D721Med (cell line): ENCODE measurements around the gene MTRFR.

Experiments used
- DNase-seq: peaks from one replicate; pipeline ENCODE4 v3.0.0; 2011; ENCODE audit warnings: low spot score; ENCODE audit not compliant: insufficient read length
- FAIRE-seq: peaks from 2 replicates; lab custom pipeline; 2011; peaks lifted over from hg19 to GRCh38; lab: Jason Lieb, UNC
- TF ChIP-seq, protein P1 (sequence below): IDR thresholded peaks from 2 replicates; pipeline ENCODE4 v1.5.1; 2012; ENCODE audit warnings: mild to moderate bottlenecking, control low read depth; ENCODE audit not compliant: insufficient read depth; ENCODE audit errors: missing control alignments

MTRFR gene

DNA sequence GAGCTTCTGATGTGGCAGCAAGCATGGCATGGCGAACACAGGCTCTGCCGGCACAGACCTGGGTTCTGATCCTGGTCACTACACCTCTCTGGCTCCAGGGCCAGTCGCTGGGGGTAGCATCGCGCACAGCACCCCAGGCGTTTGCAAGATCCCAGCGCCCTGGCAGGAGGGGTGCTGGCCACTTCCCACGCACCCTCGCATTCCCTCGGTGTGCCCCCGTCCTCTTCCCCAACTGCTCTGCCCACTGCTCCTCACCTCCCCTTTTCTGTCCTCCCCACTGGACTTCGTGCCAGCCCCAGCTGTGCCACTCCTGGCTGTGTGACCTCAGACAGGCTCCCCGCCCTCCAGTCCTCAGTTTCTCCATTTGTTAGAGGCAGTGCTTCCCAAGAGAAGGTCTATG lies 35.6 kb downstream of the MTRFR start:
- TF ChIP-seq, protein P1, sequence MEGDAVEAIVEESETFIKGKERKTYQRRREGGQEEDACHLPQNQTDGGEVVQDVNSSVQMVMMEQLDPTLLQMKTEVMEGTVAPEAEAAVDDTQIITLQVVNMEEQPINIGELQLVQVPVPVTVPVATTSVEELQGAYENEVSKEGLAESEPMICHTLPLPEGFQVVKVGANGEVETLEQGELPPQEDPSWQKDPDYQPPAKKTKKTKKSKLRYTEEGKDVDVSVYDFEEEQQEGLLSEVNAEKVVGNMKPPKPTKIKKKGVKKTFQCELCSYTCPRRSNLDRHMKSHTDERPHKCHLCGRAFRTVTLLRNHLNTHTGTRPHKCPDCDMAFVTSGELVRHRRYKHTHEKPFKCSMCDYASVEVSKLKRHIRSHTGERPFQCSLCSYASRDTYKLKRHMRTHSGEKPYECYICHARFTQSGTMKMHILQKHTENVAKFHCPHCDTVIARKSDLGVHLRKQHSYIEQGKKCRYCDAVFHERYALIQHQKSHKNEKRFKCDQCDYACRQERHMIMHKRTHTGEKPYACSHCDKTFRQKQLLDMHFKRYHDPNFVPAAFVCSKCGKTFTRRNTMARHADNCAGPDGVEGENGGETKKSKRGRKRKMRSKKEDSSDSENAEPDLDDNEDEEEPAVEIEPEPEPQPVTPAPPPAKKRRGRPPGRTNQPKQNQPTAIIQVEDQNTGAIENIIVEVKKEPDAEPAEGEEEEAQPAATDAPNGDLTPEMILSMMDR: no peak
- DNase-seq (no peak), FAIRE-seq (no peak)

DNA sequence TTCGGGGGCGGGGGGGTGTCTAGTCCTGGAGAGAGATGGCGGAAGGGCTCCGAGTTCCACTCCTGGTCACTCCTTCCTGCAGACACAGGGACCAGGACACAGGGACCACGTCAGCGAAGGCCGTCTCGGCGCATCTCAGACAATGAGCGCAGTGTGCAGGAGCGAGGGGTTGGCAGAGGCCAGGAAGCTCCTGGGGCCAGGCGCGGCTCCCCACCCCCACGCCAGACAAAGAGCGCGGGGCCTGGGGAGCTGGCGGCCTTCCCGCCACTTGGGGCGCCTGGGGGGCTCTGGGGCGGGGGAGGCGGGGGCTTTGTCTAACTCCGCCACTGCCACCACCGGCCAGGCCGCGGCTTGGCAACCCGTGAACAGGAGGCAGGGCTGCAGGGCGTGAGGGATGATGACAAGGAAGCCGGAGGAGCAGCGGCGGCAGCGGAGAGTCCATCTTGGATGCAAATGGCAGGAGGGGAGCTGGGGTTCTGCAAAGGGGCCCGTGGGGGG lies 36.2 kb downstream of the MTRFR start:
- TF ChIP-seq, protein P1: no peak
- FAIRE-seq (no peak), DNase-seq (no peak)

DNA sequence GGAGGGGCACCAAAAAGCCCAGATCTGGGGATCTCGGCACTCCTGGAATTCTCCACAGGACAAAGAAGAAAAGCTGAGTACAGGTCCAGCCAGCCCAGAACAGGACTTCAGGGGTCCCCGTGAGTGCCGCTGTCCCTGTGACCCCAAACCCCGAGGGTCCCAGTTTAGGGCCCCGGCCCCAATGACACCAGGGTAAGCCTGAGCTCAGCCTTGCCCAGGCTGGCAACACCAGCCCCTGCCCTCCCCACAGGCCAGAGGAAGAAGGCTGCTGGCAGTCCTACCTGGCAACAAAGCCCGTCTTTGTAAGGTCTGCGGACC lies 36.6 kb downstream of the MTRFR start:
- DNase-seq: no peak
- TF ChIP-seq, protein P1: no peak
- FAIRE-seq: no peak

DNA sequence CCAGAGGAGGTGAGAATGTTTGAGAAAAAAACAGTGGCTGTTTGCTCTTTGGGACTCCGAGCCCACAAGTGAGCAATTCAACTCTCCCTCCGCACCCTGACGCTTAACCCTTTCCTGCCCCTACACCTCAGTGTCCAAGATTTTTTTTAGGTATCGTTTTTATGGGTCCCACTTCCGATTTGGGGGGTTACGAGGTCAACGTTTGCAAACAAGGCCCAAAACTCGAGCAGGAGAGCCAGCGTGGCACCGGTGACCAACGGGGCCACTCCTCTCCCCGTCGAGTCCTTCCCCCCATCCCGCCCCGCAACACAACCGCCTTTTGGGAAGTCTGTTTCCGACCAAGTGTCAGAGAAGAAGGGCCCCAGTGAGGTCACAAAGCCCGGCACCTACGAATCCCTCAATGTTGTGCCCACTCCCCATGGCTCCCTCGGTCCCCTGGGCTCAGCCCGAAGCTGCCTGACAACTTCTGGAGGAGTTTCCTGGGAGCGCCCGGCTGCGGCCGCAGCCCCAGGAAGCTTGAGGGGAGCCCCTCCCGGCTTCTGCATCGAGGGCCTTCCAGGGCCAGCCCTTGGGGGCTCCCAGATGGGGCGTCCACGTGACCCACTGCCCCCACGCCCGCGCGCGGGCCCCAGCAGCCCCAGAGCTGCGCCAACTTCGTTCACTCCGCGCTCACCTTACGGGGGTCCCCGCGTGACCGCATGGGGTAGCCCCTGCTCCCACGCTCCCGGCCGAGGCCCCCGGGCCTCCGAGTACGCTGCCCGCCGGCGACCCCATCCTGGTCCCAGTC lies 37.2 kb downstream of the MTRFR start:
- no peak for FAIRE-seq
- TF ChIP-seq, protein P1: no peak
- DNase-seq: no peak

DNA sequence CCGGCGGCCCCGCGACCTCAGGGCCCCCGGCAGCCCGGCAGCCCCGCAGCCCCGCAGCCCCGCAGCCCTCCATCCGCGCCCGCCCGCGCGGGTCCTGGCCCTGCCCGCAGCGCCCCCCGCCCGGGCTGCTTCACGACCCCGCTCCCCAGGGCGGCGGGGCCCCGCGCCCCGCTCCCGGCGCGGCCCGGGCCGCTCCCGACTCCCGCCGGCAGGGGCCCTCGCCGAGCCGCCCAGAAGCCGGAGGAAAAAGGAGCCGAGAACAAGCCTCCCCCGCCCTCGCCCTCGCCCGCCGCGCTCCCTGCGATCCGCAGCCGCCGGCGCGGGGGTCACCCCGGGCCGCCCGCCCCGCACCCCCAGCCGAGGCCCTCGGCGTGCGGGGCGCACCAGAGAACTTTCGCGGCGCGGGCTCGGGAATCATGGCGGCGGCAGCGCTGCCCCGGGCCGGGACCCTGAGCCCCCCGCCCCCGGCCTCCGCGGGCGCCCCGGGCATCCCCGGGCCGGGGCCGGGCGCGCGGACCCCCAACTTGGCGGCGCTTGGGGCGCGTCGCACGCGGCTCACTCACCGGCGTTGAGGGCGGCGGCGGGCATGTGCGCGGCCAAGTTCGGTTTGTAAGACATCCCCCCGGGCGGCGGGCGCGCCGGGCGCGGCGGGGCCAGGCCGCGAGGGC lies 37.9 kb downstream of the MTRFR start:
- TF ChIP-seq, protein P1: peak; percentile 50
- DNase-seq (peak; percentile 77), FAIRE-seq (no peak)

DNA sequence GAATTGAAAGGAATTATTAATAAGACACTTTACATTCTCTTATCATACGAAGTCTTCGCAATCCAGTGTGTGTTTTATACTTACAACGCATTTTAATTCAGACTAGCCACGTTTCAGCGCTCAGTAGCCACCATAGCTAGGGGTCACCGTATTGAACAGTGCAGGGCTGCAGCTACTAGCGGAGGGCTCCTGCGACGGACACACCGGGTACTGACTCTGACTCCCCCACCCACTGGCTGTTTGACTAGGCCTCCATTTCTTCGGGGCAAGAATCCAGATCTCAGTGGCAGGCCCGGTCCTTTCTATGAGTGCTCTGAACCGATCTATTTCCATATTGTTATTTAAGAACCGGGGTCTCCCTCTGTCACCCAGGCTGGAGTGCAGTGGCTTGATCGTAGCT lies 39.9 kb downstream of the MTRFR start:
- TF ChIP-seq, protein P1: no peak
- FAIRE-seq (no peak), DNase-seq (no peak)

DNA sequence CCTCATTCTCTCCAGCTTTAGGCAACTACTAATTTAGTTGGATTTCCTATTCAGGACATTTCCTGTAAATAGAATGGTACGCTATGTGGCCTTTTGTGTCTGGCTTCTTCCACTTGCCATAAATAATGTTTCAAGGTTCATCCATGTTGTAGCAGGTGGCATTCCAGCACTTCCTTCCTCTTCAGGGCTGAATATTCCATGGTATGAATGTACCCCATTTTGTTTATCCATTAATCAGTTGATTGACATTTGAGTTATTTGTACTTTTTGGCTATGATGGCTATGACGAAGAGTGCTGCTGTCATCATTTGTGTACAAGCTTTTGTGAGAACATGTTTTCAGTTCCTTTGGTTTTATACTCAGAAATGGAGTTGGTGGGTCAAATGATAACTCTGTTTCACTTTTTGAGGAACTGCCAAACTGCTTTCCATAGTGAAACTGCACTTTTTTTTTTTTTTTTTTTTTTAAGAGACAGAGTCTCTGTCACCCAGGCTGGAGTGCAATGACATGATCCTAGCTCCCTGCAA lies 44.9 kb downstream of the MTRFR start:
- TF ChIP-seq, protein P1: no peak
- DNase-seq (no peak), FAIRE-seq (no peak)
